Stimulated activated CD4-positive, alpha-beta T cell treated with anti-CD3 and anti-CD28 coated beads, Interleukin-4, amount 100 ng/mL, for 4 hours (primary cell): Measurements from ENCODE around the gene XRCC4.
"Not testable (repeated sequence)": the region's sequence is repeated elsewhere in the genome, so short reads cannot be mapped to it uniquely, and the experiment has no call there.

Experiments
- DNase-seq, 2 experiments: peaks; one replicate each; pipeline ENCODE4 v3.0.0-alpha.2; 2020

XRCC4 gene

DNA sequence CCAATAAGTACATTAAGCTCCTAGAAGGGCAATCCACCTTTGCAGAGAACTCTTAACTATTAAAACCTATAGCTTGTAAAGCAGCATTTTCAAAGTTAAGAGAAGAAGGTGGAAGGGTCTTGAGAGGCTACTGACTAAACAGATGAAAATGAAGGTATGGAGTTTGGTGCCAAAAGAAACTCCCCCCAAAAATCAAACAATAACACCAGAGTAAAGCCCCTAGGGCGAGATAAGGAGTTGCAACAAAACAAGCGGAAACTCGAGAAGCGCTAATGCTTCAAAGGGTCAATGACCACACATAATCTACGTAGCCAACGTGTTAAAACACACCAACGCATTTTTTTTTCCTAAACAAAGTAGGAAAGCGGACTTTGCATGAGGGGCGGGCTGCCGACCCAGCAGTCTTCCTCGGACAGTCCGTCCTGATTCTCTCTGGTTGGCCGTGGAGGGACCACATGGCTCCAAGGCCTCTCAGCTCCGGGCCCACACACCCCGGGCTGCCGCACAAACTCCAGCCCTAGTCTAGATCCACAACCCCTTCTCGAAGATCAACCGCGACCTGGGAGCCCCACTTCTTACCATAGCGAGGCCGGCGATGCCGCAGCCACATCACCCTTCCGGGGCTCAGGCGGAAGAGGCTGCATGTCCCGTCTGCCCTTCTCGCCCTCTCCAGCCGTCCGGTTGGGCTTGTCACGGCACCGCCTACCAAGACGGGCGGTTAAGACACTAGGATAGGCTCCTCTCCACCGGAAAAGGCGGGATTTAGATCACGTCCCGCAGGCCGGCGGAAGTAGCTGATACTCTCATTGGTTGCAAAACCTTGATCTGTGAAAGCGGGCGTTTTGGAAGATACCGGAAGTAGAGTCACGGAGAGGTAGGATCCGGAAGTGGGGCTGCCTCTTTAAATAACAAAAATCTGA is at the start of gene XRCC4, which contains the start of gene TMEM167A:
TSS of gene XRCC4 (plus strand) at position 806 of the 920 bp plus-strand sequence. CDS start 27,373 bp downstream, outside the sequence.
TSS of gene TMEM167A (minus strand) at position 653 of the 920 bp plus-strand sequence. CDS start at position 582, 71 bp downstream.
- DNase-seq: peak; percentile 83 to 94

GRCh38 chr5:83029912-83030311 is 47.4 kb upstream of the XRCC4 start:
- DNase-seq: no peak

GRCh38 chr5:83031381-83031780 is 46.0 kb upstream of the XRCC4 start:
- no peak for DNase-seq

DNA sequence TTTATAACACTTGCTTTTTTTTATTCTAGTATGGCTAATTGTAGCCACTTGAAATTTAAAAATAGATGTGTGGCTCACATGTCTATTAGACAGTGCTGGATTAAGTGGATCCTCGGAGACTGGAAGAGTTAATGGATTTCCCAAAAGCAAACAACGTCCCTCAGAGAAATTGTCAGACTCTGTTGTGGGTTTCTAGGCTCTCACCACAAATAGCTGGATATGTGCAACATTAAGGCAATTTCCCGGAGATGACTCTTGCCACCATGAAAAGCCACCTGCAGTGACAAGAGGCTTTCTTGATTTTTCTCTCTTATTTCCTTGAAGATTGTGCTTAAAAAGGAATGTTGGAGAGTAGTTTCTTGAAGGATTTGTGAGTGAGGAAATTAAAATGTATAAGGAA is 43.3 kb upstream of the XRCC4 start:
- DNase-seq: no peak

GRCh38 chr5:83034528-83035207 is 42.7 kb upstream of the XRCC4 start:
- DNase-seq: no peak

- DNase-seq: no peak
Measured at GRCh38 chr5:83035373-83036100, 41.8 kb upstream of the XRCC4 start.

DNA sequence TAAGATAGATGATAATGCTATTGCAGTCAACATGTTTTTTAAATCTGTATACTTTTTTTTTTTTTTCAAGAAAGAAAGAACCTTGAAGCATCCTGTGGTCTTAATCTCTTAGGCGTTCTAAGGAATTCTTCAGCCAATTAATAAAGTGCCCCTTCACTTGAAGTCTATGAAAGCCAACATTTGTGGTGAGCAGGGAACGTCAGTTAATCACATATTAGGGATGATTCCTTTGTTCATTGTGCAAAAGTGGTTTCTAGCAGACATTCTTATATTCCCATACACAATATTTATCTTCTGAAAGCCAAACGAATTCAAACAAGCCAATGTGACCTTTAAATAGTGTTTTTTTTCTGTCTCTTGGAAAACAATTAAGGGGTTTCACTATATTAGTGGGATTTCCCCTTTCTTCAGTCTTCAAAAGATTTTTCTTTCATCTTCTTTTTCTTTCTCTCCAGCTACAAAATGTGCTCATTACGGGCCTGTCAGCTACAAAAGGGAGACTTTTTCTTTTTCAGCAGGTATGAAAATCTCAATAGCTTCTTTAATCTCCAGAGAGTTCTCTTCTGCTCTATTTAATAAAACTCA is 40.3 kb upstream of the XRCC4 start:
- DNase-seq: no peak

DNA sequence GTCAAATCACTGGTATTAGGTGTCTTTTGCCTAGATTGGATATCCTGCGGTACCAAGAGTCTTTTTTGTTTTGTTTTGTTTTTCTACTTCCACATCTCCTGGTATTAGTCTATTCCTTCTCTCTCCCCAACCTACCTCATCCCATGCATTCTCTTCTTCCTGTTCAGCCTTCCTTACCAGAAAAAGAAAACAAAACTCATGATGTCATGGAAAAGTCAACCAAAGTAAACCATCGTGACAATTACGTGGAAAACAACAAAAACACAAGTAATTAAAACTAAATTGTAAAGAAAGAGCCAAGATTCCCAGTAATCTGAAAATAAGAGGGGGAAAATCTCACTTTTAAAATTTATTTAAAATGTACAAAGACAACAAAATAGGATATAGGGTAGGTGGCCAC is 38.4 kb upstream of the XRCC4 start:
- no peak for DNase-seq

DNA sequence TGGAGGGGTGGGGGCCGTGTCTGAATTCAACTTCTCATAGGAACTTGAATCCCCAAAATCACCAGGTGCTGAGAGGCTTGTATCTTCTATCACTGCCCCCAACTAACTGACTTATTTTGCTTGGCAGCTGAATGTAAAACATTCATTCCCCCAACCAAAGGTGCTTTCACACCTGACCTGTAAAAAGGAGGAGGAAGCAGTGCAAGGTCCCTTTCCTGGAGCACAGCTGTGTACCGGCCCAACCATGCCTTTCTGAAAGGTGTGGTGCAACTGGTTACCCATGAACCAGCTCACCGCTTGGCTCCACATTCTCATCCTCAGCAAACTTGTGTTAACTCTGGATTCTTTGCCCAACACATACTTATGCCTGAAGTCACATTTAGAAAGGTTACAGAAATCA is 34.8 kb upstream of the XRCC4 start:
- no peak for DNase-seq

GRCh38 chr5:83044926-83045325 is 32.4 kb upstream of the XRCC4 start:
- no peak for DNase-seq

- no peak for DNase-seq
Measured at GRCh38 chr5:83048277-83048676, 29.1 kb upstream of the XRCC4 start.

DNA sequence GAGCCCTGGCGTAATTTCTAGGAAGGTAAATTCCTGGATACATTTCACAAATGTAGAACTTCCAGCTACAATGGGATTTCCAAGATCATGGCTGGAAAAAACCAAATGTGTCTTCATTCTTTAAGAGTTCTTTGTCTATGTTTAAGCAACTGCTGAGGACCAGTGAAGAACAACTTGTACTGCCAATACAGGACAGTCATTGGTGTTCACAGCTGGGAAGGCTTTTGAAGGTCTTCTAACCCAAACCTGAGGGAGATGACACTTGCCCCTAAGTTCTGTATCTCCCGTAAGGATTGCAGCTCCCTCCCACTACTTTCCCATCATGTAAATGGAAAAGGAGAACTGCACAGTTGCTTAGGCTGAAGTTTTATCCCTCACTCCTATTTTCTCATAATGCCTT is 28.5 kb upstream of the XRCC4 start:
- DNase-seq: no peak

GRCh38 chr5:83049370-83049885 is 27.9 kb upstream of the XRCC4 start:
- DNase-seq: no peak

DNA sequence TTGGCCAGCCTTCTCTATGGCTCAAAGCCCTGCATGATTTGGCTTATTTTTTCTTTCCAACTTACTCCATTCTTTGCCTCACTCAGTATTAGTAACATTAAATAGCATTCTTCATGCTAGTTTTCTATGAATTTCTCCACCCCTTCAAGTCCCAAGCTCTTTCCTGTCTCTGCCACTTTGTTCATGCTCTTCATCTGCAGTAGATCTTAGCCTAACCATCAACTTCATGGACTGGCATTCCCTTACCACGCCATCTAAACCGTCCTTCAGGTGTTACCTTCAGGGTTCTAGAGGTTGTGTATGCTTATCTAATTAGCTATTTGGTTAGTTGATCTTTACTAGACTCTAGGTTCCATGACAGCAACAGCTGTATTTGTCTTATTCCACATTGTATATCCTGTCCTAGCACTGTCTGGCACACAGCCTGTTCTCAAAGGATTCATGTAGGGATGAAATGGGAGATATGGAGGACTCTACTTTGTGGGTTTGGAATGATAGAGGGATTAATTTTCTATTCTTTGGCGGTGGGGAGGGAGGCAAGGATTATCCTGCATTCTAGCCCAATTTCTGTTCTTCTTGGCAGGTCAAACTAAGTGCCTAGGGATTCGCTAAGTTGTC is 26.5 kb upstream of the XRCC4 start:
- DNase-seq: no peak

DNA sequence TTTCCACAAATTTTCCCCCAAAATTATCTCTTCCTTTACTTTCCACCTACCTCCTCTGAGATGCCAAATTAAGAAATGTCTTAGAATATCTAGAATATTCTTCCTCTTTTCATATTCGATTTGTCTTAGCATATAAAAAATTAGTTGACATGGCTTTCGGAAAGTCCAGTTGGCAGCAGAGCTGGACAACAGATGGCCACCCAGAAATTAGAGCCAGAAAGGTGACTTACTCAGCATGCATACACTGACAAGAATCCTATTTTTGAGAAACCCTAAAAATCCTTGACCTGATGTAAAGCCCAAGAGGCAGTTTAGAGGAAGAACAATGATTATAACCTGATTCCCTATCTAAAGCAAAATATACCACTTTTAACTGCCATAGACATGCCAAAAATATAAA is 22.2 kb upstream of the XRCC4 start:
- no peak for DNase-seq

- no peak for DNase-seq
Measured at GRCh38 chr5:83058726-83059125, 18.6 kb upstream of the XRCC4 start.

DNA sequence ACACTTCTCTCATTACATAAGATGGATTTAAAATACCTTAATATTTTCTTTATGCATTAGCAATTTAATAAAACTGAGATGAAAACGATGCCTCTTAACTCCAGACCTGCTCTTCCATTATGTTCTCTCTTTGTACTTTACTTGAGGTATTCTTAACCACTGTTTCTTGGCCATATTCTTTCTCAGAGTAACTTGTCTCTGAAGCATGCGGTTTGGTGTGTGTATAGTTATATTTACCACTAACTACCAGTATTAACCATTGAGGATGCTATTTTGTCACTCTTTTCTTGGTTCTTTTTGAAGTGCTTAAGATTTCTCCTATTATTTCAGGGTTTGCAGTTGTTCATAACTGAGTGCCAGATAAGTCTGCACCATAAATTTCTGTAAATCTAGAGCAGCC is 18.0 kb upstream of the XRCC4 start:
- no peak for DNase-seq

GRCh38 chr5:83066548-83067110 is 10.7 kb upstream of the XRCC4 start:
- no peak for DNase-seq

GRCh38 chr5:83067377-83067776 is 10.0 kb upstream of the XRCC4 start:
- DNase-seq: not testable (repeated sequence)

DNA sequence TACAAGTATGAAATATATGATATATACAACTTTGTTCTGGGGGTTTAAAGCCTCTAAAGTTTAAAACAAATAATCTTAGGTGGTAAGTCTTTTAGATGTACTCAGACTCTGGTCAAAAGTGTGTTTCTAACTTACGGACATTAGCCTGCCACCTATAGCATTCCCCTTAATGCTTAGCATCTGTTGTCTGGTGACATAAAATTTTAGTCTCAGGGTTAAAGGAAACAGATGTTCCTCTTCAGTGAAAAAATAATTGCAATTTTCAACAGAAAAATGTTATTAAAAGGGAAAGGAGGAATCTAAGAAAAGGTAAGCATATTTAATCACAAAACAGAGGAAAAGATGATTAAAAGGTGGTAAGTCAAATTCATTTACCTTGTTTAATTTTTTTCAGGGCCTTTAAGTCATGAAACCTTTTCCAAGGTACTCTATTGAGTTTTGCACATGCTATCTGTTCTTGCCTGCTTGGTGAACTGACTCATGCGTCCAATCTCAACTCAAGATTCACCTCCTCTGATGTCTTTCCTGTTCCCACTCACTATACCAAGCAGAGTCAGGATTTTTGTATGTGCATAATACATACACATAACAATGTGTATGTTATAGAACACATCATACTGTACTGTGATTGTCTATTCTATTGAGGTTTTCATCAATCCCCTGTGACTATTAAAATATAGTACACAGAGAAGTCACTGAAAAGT is 8.1 kb upstream of the XRCC4 start:
- no peak for DNase-seq
